Gastroesophageal sphincter (tissue), 4 donors: Measurements from ENCODE around the gene ALKBH3. TPM values are rescaled to one million over a fixed set of nuclear protein-coding genes. Genes with fewer than 3 reads are reported as not detected.
A peak's percentile ranks its signal among the peaks of the same experiment; 100 is the strongest.

Source experiments
- ATAC-seq: fragments of 150-250 bp; one replicate; pipeline ENCODE4 v1.9.1; 2016; ENCODE audit warnings: mild to moderate bottlenecking, moderate library complexity
- H3K27ac ChIP-seq, 4 donors: fragments of 200-600 bp; sonication (generic) in 3 of 4; 1 replicate in 3 of 4; 2 replicates in 1 of 4; pipeline ENCODE4 v1.5.1; 2016 to 2019
- H3K27me3 ChIP-seq: fragments of 200-600 bp; sonication (generic); one replicate; pipeline ENCODE4 v1.5.1; 2019
- H3K36me3 ChIP-seq, 2 donors: fragments of 200-600 bp; sonication (generic); one replicate each; pipeline ENCODE4 v1.5.1; 2019; ENCODE audit warnings: control low read depth in 1 of 2
- H3K4me1 ChIP-seq, 3 donors: fragments of 200-600 bp; sonication (generic); 1 replicate in 2 of 3; 2 replicates in 1 of 3; pipeline ENCODE4 v1.5.1; 2016 to 2019; ENCODE audit warnings: control low read depth in 2 of 3
- H3K4me3 ChIP-seq, 2 donors: fragments of 200-600 bp; sonication (generic); one replicate each; pipeline ENCODE4 v1.5.1; 2019; ENCODE audit warnings: mild to moderate bottlenecking in 1 of 2, moderate library complexity in 1 of 2
- H3K9me3 ChIP-seq, 3 donors: fragments of 200-600 bp; sonication (generic); one replicate each; pipeline ENCODE4 v1.5.1; 2017 to 2019; ENCODE audit warnings: control low read depth in 2 of 3
- EP300 ChIP-seq: sonication (generic); formaldehyde crosslinking; IDR thresholded peaks from one replicate; pipeline ENCODE4 v1.6.1; 2017; ENCODE audit warnings: antibody characterized with exemption, mild to moderate bottlenecking
- POLR2A ChIP-seq, 2 donors: fragments of 450-650 bp; IDR thresholded peaks; one replicate each; pipeline ENCODE4 v1.6.1; 2017; ENCODE audit warnings: antibody characterized with exemption in 2 of 2, mild to moderate bottlenecking in 2 of 2, moderate library complexity in 1 of 2
- POLR2AphosphoS5 ChIP-seq: sonication (generic); formaldehyde crosslinking; IDR thresholded peaks from one replicate; pipeline ENCODE4 v1.6.1; 2017; ENCODE audit warnings: antibody characterized with exemption
- WGBS, 2 donors: methylation state at CpG; one replicate each; pipeline ENCODE4 v1.1.5; 2018; ENCODE audit warnings: low coverage in 1 of 2; 5-methylcytosine and 5-hydroxymethylcytosine counted together
- total RNA-seq, 4 donors: library from RNA; depleted of rRNA; stranded (reverse); fragments of >200 nt; gene quantifications; one replicate each; pipeline ENCODE4 v1.1.0, GENCODE V29; 2016
- TF ChIP-seq, protein P1 (sequence below), 4 experiments: fragments of 200-600 bp in 2 of 4; fragments of 450-650 bp in 2 of 4; sonication (generic) in 1 of 4; IDR thresholded peaks; one replicate each; pipeline ENCODE4 v1.5.1; 2017 to 2019; ENCODE audit warnings: antibody characterized with exemption in 4 of 4, mild to moderate bottlenecking in 2 of 4, moderate library complexity in 2 of 4

ALKBH3 gene
- total RNA-seq, 4 donors from 2014 or later, result 24.0 to 41.3 (median 37.1) TPM

DNA sequence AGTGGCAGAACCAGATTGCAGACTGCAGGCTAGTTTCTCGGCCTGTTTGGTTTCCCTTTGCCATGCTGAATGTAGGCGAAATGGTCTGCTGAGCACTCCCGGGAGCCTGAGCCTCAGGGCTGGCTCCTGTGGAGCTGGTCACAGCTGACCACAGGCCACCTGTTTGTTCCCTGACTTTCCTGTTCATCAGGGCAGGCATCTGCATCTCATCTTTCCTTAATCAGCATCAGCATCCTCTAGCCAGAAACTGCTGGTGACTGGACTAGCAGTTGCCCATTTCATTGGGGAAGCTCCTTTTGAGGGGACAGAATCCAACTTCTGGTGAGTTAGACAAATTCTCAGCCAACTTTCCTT, 41.6 kb downstream of the ALKBH3 start:
- Histone ChIP-seq H3K4me1 (peaks cover 12 to 97% (median 53%) of the 10 kb centered on the region in 3 donors), H3K27ac (peak overlapping the region; percentile 48 to 89 (median 87)), H3K36me3 (peaks cover 0 to 35% of the 10 kb centered on the region in 2 donors), H3K4me3 (no peak overlapping the region), H3K9me3 (no peaks in the 10 kb centered on the region), H3K27me3 (no peaks in the 10 kb centered on the region)
- WGBS, 2 donors, result 100% methylated on average over 1 of the region's 3 CpGs; no CpG with 5 or more reads in 1 of the 2 donors
- TF ChIP-seq POLR2AphosphoS5, result no peak
- TF ChIP-seq, protein P1, sequence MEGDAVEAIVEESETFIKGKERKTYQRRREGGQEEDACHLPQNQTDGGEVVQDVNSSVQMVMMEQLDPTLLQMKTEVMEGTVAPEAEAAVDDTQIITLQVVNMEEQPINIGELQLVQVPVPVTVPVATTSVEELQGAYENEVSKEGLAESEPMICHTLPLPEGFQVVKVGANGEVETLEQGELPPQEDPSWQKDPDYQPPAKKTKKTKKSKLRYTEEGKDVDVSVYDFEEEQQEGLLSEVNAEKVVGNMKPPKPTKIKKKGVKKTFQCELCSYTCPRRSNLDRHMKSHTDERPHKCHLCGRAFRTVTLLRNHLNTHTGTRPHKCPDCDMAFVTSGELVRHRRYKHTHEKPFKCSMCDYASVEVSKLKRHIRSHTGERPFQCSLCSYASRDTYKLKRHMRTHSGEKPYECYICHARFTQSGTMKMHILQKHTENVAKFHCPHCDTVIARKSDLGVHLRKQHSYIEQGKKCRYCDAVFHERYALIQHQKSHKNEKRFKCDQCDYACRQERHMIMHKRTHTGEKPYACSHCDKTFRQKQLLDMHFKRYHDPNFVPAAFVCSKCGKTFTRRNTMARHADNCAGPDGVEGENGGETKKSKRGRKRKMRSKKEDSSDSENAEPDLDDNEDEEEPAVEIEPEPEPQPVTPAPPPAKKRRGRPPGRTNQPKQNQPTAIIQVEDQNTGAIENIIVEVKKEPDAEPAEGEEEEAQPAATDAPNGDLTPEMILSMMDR (IDR thresholded peaks at IDR 0.05), result no peak
- no peak for TF ChIP-seq POLR2A (IDR thresholded peaks at IDR 0.05)
- no peak for TF ChIP-seq EP300
- no peak for ATAC-seq

DNA sequence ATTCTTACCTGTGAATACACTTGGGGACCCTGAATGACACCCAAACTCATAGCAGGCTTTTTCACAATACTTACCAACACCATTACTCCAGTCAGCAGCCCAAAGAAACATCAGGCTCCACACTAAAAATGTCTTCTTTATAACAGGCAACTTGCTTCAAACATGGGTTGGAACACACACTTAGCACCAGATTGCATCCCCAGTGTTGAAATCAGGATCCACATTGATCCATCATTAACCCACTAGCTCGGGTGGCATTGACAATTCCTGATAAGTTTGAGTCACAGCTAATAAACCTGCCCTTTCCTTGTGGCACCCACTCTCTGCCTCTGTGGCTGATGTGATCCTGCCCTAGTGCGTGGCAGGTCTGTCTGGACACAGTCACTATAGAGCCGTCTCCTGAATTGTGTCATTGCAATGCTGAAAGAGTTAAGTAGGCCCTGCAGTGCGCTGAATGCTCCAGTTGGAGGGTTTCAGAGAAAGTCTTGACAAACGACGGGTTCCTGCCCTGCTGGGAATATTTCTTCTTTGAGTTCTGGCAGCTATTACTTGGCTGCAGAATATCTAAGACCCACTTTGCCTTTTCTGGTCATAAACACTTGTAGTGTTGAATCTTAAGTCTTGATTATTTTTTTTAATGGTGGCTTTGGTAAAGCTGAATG, 42.2 kb downstream of the ALKBH3 start:
- 0 to 36% methylated on average over 2 to 4 of the region's 6 CpGs for WGBS, 2 donors
- Histone ChIP-seq H3K36me3 (peaks cover 0 to 32% of the 10 kb centered on the region in 2 donors), H3K27ac (peak overlapping the region; percentile 48 to 89 (median 87)), H3K9me3 (no peaks in the 10 kb centered on the region), H3K4me3 (no peak overlapping the region), H3K27me3 (no peaks in the 10 kb centered on the region), H3K4me1 (peaks cover 12 to 91% (median 53%) of the 10 kb centered on the region in 3 donors)
- TF ChIP-seq, protein P1 (IDR thresholded peaks at IDR 0.05), result peak in 2 of 4 experiments; percentile 26 to 31
- no peak for TF ChIP-seq EP300
- peak; percentile 65 for TF ChIP-seq POLR2AphosphoS5
- no peak for TF ChIP-seq POLR2A (IDR thresholded peaks at IDR 0.05)
- ATAC-seq, result no peak

DNA sequence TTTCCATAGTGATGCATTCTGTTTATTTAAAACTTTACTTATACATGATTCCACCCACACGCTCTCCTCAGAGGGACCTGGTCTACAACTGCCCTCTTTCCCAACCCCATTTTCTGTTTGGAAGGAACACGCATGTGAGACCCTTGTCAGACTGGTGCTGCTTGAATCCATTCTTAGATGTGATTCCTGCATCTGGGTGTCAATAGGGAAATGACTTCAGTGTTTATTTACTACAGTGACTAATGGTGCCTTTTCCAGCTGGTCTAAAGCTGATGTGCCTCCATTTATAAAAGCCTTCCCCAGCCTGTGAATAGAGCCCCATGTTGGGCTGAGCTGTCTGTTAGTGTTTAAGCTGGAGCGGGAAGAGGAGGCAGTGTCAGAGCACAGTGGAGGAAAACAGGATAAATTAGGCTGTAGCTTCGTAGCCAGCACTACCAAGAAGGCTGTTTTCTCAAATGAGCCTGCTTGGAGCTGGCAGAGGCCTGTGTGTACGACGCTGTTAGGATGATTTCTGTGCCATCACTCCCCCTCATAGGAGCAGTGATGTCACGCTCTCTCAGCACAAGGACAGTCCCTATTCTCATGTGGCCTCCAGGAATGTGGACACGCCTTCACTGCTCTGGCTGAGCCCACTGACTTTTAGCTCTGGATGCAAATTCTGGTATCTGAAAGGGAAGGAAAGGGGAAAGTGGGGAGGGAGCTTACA, 42.9 kb downstream of the ALKBH3 start:
- ATAC-seq, result peak; percentile 65
- Histone ChIP-seq H3K4me1 (peaks cover 12 to 84% (median 53%) of the 10 kb centered on the region in 3 donors), H3K4me3 (no peak overlapping the region), H3K36me3 (peaks cover 0 to 28% of the 10 kb centered on the region in 2 donors), H3K9me3 (no peaks in the 10 kb centered on the region), H3K27ac (peak overlapping the region; percentile 48 to 89 (median 87)), H3K27me3 (no peaks in the 10 kb centered on the region)
- TF ChIP-seq POLR2AphosphoS5 (peak; percentile 78), POLR2A (IDR thresholded peaks at IDR 0.05) (no peak)
- WGBS, 2 donors, result 9% methylated on average over 7 of the region's 8 CpGs; no CpG with 5 or more reads in 1 of the 2 donors

DNA sequence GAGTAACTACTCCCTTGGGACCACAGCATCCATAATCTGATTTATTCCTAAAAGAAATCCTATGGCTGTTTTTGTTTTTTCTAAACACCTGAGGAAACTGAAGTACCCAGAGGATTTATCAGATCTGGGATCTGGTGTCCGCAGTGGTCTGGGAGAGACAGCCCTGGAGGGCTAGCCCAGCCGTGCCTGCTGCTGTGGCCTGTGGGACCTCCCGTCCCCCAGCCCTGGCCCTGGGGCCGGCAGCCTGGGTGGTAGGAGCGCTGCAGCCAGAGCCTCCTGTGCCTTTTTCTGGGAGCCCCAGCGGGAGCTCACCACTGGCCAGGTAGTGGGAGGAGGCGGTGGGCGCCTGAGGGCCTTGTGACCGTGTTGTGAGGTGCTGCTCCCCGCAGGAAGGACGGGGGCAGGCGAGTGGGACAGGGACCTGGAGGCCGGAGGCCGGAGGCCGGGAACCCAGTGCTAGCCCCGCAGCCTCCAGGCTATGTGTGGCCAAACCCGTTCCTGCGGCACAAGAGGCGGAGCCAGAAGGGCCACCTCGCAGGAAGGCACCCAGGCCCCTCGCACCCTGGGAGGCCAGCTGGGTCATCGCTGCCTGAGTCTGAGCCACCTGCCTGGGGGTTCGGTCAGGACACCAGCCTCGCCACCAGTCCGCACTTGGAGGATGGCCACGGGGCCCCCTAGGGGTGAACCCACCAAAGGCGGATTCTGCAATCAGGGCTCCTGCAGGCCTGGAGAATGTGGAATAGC, 43.7 kb downstream of the ALKBH3 start:
- 60% methylated on average over 2 of the region's 27 CpGs; no CpG with 5 or more reads in 1 of the 2 donors for WGBS, 2 donors
- Histone ChIP-seq H3K4me1 (peaks cover 9 to 77% (median 53%) of the 10 kb centered on the region in 3 donors), H3K9me3 (no peaks in the 10 kb centered on the region), H3K27ac (peak overlapping the region; percentile 48 to 89 (median 87)), H3K27me3 (no peaks in the 10 kb centered on the region), H3K36me3 (peaks cover 0 to 20% of the 10 kb centered on the region in 2 donors), H3K4me3 (no peak overlapping the region)
- TF ChIP-seq POLR2A (IDR thresholded peaks at IDR 0.05) (no peak), EP300 (no peak), POLR2AphosphoS5 (no peak)
- TF ChIP-seq, protein P1 (IDR thresholded peaks at IDR 0.05), result no peak
- no peak for ATAC-seq
